ENCODE data around the gene EIF2AK3.
"Not testable (repeated sequence)": the region's sequence is repeated elsewhere in the genome, so short reads cannot be mapped to it uniquely, and the experiment has no call there.

Gene EIF2AK3

GRCh38 chr2:88656690-88657089, 29.4 kb upstream of the EIF2AK3 start:
- TF ChIP-seq EZH2phosphoT487 (IDR thresholded peaks at IDR 0.05; ENCODE audit: borderline replicate concordance, low read length) (no peak), CTCF (IDR thresholded peaks at IDR 0.05; ENCODE audit: low read depth, low read length, poor library complexity, severe bottlenecking) (no peak)
- no peaks in the 10 kb centered on the region for H3K79me2 ChIP-seq (ENCODE audit: control insufficient read depth, low read length)
- H3K36me3 ChIP-seq (ENCODE audit: control insufficient read depth, low read length) = no peaks in the 10 kb centered on the region
- no peaks in the 10 kb centered on the region for H3K4me1 ChIP-seq (ENCODE audit: control insufficient read depth, low read length)
- no peaks in the 10 kb centered on the region for H3K9me2 ChIP-seq (replicated peaks; ENCODE audit: control insufficient read depth, low read length)
- no peak overlapping the region for H3K27ac ChIP-seq (ENCODE audit: low read depth, low read length)
- H3K4me2 ChIP-seq (ENCODE audit: low read length) = no peak overlapping the region
- no peaks in the 10 kb centered on the region for H3K9me3 ChIP-seq (ENCODE audit: control insufficient read depth, insufficient read depth, low read length)
- H3F3A ChIP-seq (ENCODE audit: control insufficient read depth, insufficient read depth) = no peaks in the 10 kb centered on the region
- no peaks in the 10 kb centered on the region for H4K20me1 ChIP-seq (ENCODE audit: control insufficient read depth, insufficient read depth, low read depth, low read length)
- no peak overlapping the region for H3K4me3 ChIP-seq (ENCODE audit: low read length)
- no peaks in the 10 kb centered on the region for H3K27me3 ChIP-seq (ENCODE audit: control insufficient read depth, low read length)

- TF ChIP-seq EZH2phosphoT487 (IDR thresholded peaks at IDR 0.05; ENCODE audit: borderline replicate concordance, low read length) (no peak), CTCF (IDR thresholded peaks at IDR 0.05; ENCODE audit: low read depth, low read length, poor library complexity, severe bottlenecking) (no peak)
- Histone ChIP-seq H3K9me2 (replicated peaks; ENCODE audit: control insufficient read depth, low read length) (no peaks in the 10 kb centered on the region), H3K4me1 (ENCODE audit: control insufficient read depth, low read length) (no peaks in the 10 kb centered on the region), H3K79me2 (ENCODE audit: control insufficient read depth, low read length) (no peaks in the 10 kb centered on the region), H3K27ac (ENCODE audit: low read depth, low read length) (no peak overlapping the region), H3K36me3 (ENCODE audit: control insufficient read depth, low read length) (no peaks in the 10 kb centered on the region), H3K4me2 (ENCODE audit: low read length) (no peak overlapping the region), H4K20me1 (ENCODE audit: control insufficient read depth, insufficient read depth, low read depth, low read length) (no peaks in the 10 kb centered on the region), H3K4me3 (ENCODE audit: low read length) (no peak overlapping the region), H3K9me3 (ENCODE audit: control insufficient read depth, insufficient read depth, low read length) (no peaks in the 10 kb centered on the region), H3F3A (ENCODE audit: control insufficient read depth, insufficient read depth) (no peaks in the 10 kb centered on the region), H3K27me3 (ENCODE audit: control insufficient read depth, low read length) (no peaks in the 10 kb centered on the region)
Measured at GRCh38 chr2:88654714-88655113, 27.4 kb upstream of the EIF2AK3 start.

GRCh38 chr2:88651646-88652045, 24.4 kb upstream of the EIF2AK3 start:
- Histone ChIP-seq H3K9me3 (ENCODE audit: control insufficient read depth, insufficient read depth, low read length) (no peaks in the 10 kb centered on the region), H3K4me3 (ENCODE audit: low read length) (no peak overlapping the region), H4K20me1 (ENCODE audit: control insufficient read depth, insufficient read depth, low read depth, low read length) (no peaks in the 10 kb centered on the region), H3K4me1 (ENCODE audit: control insufficient read depth, low read length) (peaks cover 4% of the 10 kb centered on the region; the same call in 1 of the 2 replicates), H3K4me2 (ENCODE audit: low read length) (no peak overlapping the region), H3F3A (ENCODE audit: control insufficient read depth, insufficient read depth) (no peaks in the 10 kb centered on the region), H3K79me2 (ENCODE audit: control insufficient read depth, low read length) (no peaks in the 10 kb centered on the region), H3K27me3 (ENCODE audit: control insufficient read depth, low read length) (no peaks in the 10 kb centered on the region), H3K27ac (ENCODE audit: low read depth, low read length) (no peak overlapping the region), H3K36me3 (ENCODE audit: control insufficient read depth, low read length) (no peaks in the 10 kb centered on the region), H3K9me2 (replicated peaks; ENCODE audit: control insufficient read depth, low read length) (no peaks in the 10 kb centered on the region)
- no peak for TF ChIP-seq EZH2phosphoT487 (IDR thresholded peaks at IDR 0.05; ENCODE audit: borderline replicate concordance, low read length)
- no peak for TF ChIP-seq CTCF (IDR thresholded peaks at IDR 0.05; ENCODE audit: low read depth, low read length, poor library complexity, severe bottlenecking)

GRCh38 chr2:88645291-88645882, 18.1 kb upstream of the EIF2AK3 start:
- H3K4me2 ChIP-seq (ENCODE audit: low read length); H3K4me1 ChIP-seq (ENCODE audit: control insufficient read depth, low read length): not testable (repeated sequence)

More at GRCh38 chr2:88645291-88645882, 18.1 kb upstream of the EIF2AK3 start:
- not testable (repeated sequence) for H3K9me3 ChIP-seq (ENCODE audit: control insufficient read depth, insufficient read depth, low read length); H3K27ac ChIP-seq (ENCODE audit: low read depth, low read length); H3K9me2 ChIP-seq (replicated peaks; ENCODE audit: control insufficient read depth, low read length); H3K79me2 ChIP-seq (ENCODE audit: control insufficient read depth, low read length); H4K20me1 ChIP-seq (ENCODE audit: control insufficient read depth, insufficient read depth, low read depth, low read length); H3F3A ChIP-seq (ENCODE audit: control insufficient read depth, insufficient read depth); H3K27me3 ChIP-seq (ENCODE audit: control insufficient read depth, low read length); H3K4me3 ChIP-seq (ENCODE audit: low read length); H3K36me3 ChIP-seq (ENCODE audit: control insufficient read depth, low read length)

Data from DOHH2 (cell line).